SK-N-SH treated with all-trans-retinoic acid at 6 μM for 48 hours (cell line): ENCODE results near the gene ACAA1.

Source experiments
- ATAC-seq: fragments of 200-7000 bp; cut with Tn5 transposase; 3 replicates; pipeline ENCODE4 v1.9.1; 2020; ENCODE audit warnings: mild to moderate bottlenecking, moderate library complexity
- BACH2 ChIP-seq: fragments of 250-450 bp; sonication (Bioruptor Pico); IDR thresholded peaks from 2 replicates; pipeline ENCODE4 v1.9.0; 2021; ENCODE audit warnings: mild to moderate bottlenecking, borderline replicate concordance
- CREB5 ChIP-seq: fragments of 250-450 bp; sonication (Bioruptor Pico); IDR thresholded peaks from 2 replicates; pipeline ENCODE4 v1.5.1; 2020; ENCODE audit warnings: low read depth, mild to moderate bottlenecking, moderate library complexity
- CSDC2 ChIP-seq: fragments of 250-450 bp; sonication (Bioruptor Pico); IDR thresholded peaks from 2 replicates; pipeline ENCODE4 v1.5.0; 2020; ENCODE audit warnings: mild to moderate bottlenecking, moderate library complexity
- ESRRG ChIP-seq: fragments of 250-450 bp; sonication (Bioruptor Pico); IDR thresholded peaks from 2 replicates; pipeline ENCODE4 v1.6.1; 2021; ENCODE audit warnings: mild to moderate bottlenecking
- GLIS3 ChIP-seq: fragments of 250-450 bp; sonication (Bioruptor Pico); IDR thresholded peaks from 2 replicates; pipeline ENCODE4 v1.5.0; 2020; ENCODE audit warnings: mild to moderate bottlenecking, moderate library complexity
- ISL1 ChIP-seq: fragments of 250-450 bp; sonication (Bioruptor Pico); IDR thresholded peaks from 2 replicates; pipeline ENCODE4 v2.1.2; 2022; ENCODE audit warnings: mild to moderate bottlenecking, moderate library complexity
- OSR1 ChIP-seq: fragments of 250-450 bp; sonication (Bioruptor Pico); IDR thresholded peaks from 2 replicates; pipeline ENCODE4 v1.8.0; 2022; ENCODE audit warnings: moderate library complexity, mild to moderate bottlenecking, inconsistent platforms
- PATZ1 ChIP-seq: fragments of 250-450 bp; sonication (Bioruptor Pico); IDR thresholded peaks from 2 replicates; pipeline ENCODE4 v1.8.0; 2020; ENCODE audit warnings: mild to moderate bottlenecking, moderate library complexity, borderline replicate concordance
- POU6F1 ChIP-seq: fragments of 250-450 bp; sonication (Bioruptor Pico); IDR thresholded peaks from 2 replicates; pipeline ENCODE4 v1.8.0; 2021; ENCODE audit warnings: low read depth, mild to moderate bottlenecking, moderate library complexity, borderline replicate concordance
- PPARA ChIP-seq: fragments of 250-450 bp; sonication (Bioruptor Pico); IDR thresholded peaks from 2 replicates; pipeline ENCODE4 v1.5.0; 2020; ENCODE audit warnings: mild to moderate bottlenecking, borderline replicate concordance
- RARB ChIP-seq: fragments of 250-450 bp; sonication (Bioruptor Pico); IDR thresholded peaks from 2 replicates; pipeline ENCODE4 v1.8.0; 2021; ENCODE audit warnings: mild to moderate bottlenecking, moderate library complexity
- SNAI2 ChIP-seq: fragments of 250-450 bp; sonication (Bioruptor Pico); IDR thresholded peaks from 2 replicates; pipeline ENCODE4 v1.5.0; 2020; ENCODE audit warnings: mild to moderate bottlenecking, moderate library complexity
- TCF4 ChIP-seq: fragments of 250-450 bp; sonication (Bioruptor Pico); IDR thresholded peaks from 2 replicates; pipeline ENCODE4 v1.8.0; 2021; ENCODE audit warnings: mild to moderate bottlenecking, moderate library complexity, borderline replicate concordance
- TOX ChIP-seq: fragments of 250-450 bp; sonication (Bioruptor Pico); IDR thresholded peaks from 2 replicates; pipeline ENCODE4 v1.8.0; 2021; ENCODE audit warnings: mild to moderate bottlenecking, moderate library complexity, borderline replicate concordance
- TSHZ2 ChIP-seq: fragments of 250-450 bp; sonication (Bioruptor Pico); IDR thresholded peaks from 2 replicates; pipeline ENCODE4 v1.5.0; 2020; ENCODE audit warnings: mild to moderate bottlenecking, moderate library complexity
- ZFP3 ChIP-seq: fragments of 250-450 bp; sonication (Bioruptor Pico); IDR thresholded peaks from 2 replicates; pipeline ENCODE4 v1.5.0; 2020; ENCODE audit warnings: mild to moderate bottlenecking, moderate library complexity
- ZFP30 ChIP-seq: fragments of 450-650 bp; formaldehyde crosslinking; IDR thresholded peaks from 2 replicates; pipeline ENCODE4 v1.5.0; 2022; ENCODE audit warnings: mild to moderate bottlenecking, moderate library complexity
- ZNF565 ChIP-seq: fragments of 450-650 bp; formaldehyde crosslinking; conservative IDR thresholded peaks from 2 replicates; pipeline ENCODE4 v1.5.0; 2020; ENCODE audit warnings: low read depth, mild to moderate bottlenecking, moderate library complexity
- ZNF70 ChIP-seq: fragments of 450-650 bp; formaldehyde crosslinking; IDR thresholded peaks from 2 replicates; pipeline ENCODE4 v1.5.0; 2020; ENCODE audit warnings: mild to moderate bottlenecking, moderate library complexity
- ZNF8 ChIP-seq: fragments of 450-650 bp; formaldehyde crosslinking; IDR thresholded peaks from 2 replicates; pipeline ENCODE4 v1.5.0; 2020; ENCODE audit warnings: mild to moderate bottlenecking, moderate library complexity

The ACAA1 gene

GRCh38 chr3:38150780-38151528 is 14.0 kb upstream of the ACAA1 start (continued):
- TF ChIP-seq PATZ1 (CRISPR knock-in tag) (no peak), ESRRG (CRISPR knock-in tag) (no peak)
- TF ChIP-seq, all 23 proteins: peak for 0

- no peak for TF ChIP-seq TOX (CRISPR knock-in tag)
- no peak for TF ChIP-seq CSDC2 (CRISPR knock-in tag)
- no peak for TF ChIP-seq TSHZ2 (CRISPR knock-in tag)
- TF ChIP-seq CREB5 (CRISPR knock-in tag): no peak
- TF ChIP-seq SNAI2 (CRISPR knock-in tag): no peak
- TF ChIP-seq ZFP30 (CRISPR knock-in tag): no peak
- TF ChIP-seq ZNF565 (CRISPR knock-in tag): no peak
- no peak for TF ChIP-seq ISL1
- no peak for TF ChIP-seq PATZ1 (CRISPR knock-in tag)
- TF ChIP-seq PPARA: no peak
- no peak for TF ChIP-seq POU6F1 (CRISPR knock-in tag)
- no peak for TF ChIP-seq TCF4 (CRISPR knock-in tag)
- TF ChIP-seq OSR1 (CRISPR knock-in tag): no peak
- TF ChIP-seq ZNF70: no peak
- TF ChIP-seq RARB (CRISPR knock-in tag): no peak
- no peak for ATAC-seq
These were observed 12.8 kb upstream of the ACAA1 start for GRCh38 chr3:38149708-38150107.

GRCh38 chr3:38148311-38148882 is 11.5 kb upstream of the ACAA1 start:
- TF ChIP-seq TSHZ2 (CRISPR knock-in tag) (no peak), BACH2 (CRISPR knock-in tag) (no peak), ZFP30 (CRISPR knock-in tag) (no peak), TCF4 (CRISPR knock-in tag) (no peak), ZNF70 (no peak), ZFP3 (CRISPR knock-in tag) (no peak), GLIS3 (CRISPR knock-in tag) (no peak), SNAI2 (CRISPR knock-in tag) (no peak), ZNF565 (CRISPR knock-in tag) (no peak), ESRRG (CRISPR knock-in tag) (no peak), ZNF8 (no peak)
- ATAC-seq: no peak
